ENCODE measurements around the gene HCN4. TPM values are rescaled to one million over a fixed set of nuclear protein-coding genes. Genes with fewer than 3 reads are reported as not detected.

HCN4 gene
- total RNA-seq, 3 donors from 2014 or later: 0.14 to 0.23 (median 0.19) TPM

DNA sequence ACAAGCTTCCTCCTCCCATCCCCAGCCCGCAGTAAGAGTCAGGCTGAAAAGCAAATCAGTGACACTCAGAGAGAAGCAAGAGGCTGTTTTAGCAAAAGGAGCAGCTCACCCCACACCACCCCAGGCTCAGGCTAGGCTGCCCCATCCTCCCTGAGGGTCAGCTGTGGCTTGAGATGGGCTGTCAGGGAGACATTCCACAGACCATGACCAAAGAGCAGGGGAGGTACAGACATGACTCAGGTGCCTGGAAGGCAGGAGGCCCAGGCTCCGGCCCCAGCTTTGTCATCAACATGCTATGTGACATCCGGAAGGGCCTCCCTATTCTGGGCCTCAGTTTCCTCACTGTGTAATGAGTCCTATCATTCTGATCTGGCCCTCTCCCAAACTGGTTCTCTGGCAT is 24.7 kb downstream of the HCN4 start:
- Histone ChIP-seq H3K9me3 (no peaks in the 10 kb centered on the region), H3K4me3 (no peak overlapping the region), H3K36me3 (ENCODE audit: low read depth) (no peaks in the 10 kb centered on the region), H3K4me1 (ENCODE audit: low read depth) (no peaks in the 10 kb centered on the region)
- DNase-seq: no peak
- TF ChIP-seq, protein P1, sequence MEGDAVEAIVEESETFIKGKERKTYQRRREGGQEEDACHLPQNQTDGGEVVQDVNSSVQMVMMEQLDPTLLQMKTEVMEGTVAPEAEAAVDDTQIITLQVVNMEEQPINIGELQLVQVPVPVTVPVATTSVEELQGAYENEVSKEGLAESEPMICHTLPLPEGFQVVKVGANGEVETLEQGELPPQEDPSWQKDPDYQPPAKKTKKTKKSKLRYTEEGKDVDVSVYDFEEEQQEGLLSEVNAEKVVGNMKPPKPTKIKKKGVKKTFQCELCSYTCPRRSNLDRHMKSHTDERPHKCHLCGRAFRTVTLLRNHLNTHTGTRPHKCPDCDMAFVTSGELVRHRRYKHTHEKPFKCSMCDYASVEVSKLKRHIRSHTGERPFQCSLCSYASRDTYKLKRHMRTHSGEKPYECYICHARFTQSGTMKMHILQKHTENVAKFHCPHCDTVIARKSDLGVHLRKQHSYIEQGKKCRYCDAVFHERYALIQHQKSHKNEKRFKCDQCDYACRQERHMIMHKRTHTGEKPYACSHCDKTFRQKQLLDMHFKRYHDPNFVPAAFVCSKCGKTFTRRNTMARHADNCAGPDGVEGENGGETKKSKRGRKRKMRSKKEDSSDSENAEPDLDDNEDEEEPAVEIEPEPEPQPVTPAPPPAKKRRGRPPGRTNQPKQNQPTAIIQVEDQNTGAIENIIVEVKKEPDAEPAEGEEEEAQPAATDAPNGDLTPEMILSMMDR (IDR thresholded peaks at IDR 0.05): no peak
- no peak for ATAC-seq
- intact Hi-C loops (cut with DNase I, micrococcal nuclease): no loop called here

DNA sequence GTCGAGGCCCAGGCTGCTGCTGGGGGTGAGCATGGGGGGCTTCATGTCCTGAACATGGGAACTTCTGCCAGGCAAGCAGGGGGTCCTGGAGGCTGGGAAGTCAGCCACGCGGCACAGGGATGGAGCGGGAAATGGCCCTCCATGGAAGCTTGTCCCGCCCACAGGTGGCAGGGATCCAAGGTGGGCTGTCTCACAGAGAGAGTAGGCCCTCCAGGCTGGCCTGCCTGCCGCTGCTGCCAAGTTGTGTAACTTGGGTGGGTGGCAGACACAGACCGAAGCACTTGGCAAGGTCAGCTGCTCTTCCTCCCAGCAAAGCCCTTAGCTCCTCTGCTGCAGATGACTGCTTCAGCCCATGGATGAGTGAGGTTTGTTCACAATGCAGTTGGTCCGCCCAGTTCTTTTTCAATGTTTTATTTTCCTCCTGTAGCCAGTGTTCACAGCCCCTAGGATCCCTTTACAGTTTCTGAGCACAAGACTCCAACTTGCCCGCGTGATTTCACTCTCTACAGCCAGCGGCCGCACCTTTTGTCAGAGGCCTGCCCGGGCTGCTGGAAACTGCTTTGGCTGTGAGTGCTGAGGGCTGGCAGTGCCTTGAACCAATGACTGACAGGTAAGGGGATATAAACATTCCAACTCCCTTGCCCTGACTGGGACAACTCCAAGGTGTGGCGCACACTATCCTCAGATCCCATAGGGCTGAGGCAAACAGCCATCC is 26.7 kb downstream of the HCN4 start:
- Histone ChIP-seq H3K4me1 (ENCODE audit: low read depth) (no peaks in the 10 kb centered on the region), H3K36me3 (ENCODE audit: low read depth) (no peaks in the 10 kb centered on the region), H3K4me3 (no peak overlapping the region), H3K9me3 (no peaks in the 10 kb centered on the region)
- DNase-seq (no peak), ATAC-seq (no peak)
- TF ChIP-seq, protein P1 (IDR thresholded peaks at IDR 0.05): no peak
- intact Hi-C loops (cut with DNase I, micrococcal nuclease): no loop called here

DNA sequence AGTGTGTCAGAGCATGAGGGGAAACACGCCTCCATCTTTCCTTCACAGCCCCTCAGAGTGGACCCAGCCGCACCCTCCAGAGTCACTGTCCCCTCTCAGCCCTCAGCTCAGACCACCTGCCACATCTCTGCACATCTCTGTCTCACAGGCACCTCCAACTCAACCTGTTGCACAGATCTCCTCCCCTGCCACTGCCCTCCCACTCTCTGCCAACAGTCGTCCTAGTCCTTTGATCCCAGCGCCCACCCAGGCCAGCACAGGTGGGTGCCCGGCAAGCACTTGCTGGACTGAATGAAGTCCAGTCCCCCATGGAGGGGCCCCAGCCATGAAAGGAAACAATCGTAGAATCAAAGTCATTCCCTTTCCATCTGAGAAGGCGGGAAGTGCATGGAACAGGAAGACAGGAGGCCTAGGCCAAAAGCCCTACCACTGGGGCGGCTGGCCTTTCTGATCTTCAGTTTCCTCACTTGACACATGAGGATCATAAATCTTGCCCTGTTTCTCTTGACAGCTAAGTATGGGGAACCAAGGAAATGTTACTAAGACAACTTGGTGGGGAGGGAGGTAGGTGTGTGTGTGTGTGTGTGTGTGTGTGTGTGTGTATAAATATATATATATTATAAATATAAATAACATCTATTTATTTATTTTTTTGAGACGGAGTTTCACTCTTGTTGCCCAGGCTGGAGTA is 28.1 kb downstream of the HCN4 start:
- Histone ChIP-seq H3K9me3 (no peaks in the 10 kb centered on the region), H3K4me3 (no peak overlapping the region), H3K4me1 (ENCODE audit: low read depth) (no peaks in the 10 kb centered on the region), H3K36me3 (ENCODE audit: low read depth) (no peaks in the 10 kb centered on the region)
- intact Hi-C loops (cut with DNase I, micrococcal nuclease): no loop called here
- ATAC-seq: no peak
- TF ChIP-seq, protein P1 (IDR thresholded peaks at IDR 0.05): no peak
- no peak for DNase-seq

DNA sequence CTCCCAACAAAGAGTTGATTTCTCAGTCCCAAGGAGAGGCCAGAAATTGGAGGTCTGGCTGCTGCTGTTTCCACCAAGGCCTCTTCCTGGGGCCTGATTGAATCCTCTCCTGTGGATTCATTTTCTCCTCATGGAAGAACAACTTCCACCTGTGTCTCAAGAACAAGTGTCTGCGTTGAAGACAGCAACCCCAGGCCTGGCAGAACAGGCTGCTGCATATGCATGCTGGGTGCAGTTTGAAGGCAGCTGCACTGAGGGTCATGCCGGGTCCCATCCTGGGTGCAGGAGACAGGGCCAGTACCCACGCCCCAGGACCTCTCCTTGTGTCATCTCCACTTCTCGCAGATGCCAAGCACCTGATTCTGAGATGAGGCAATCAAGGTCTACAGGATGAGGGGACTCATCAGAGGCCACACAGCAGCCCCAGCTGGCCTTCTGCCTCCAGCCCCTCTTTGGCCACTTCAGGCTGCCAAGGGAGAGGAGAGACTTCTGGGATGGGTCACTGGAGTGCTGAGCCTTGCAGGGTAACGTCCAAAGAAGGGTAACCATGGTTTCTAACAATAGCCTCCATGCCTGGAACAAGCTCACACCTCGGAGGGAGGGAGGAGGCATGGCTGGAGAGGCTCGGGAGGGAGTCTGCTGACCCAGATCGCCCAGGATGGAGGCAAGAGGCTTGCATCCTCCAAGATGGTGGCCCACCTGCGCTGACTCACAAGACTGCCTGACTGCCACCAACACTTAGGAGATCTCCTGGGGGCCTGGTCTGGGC is 30.0 kb downstream of the HCN4 start:
- TF ChIP-seq, protein P1 (IDR thresholded peaks at IDR 0.05): no peak
- ATAC-seq: no peak
- Histone ChIP-seq H3K9me3 (no peaks in the 10 kb centered on the region), H3K4me3 (no peak overlapping the region), H3K36me3 (ENCODE audit: low read depth) (no peaks in the 10 kb centered on the region), H3K4me1 (ENCODE audit: low read depth) (no peaks in the 10 kb centered on the region)
- intact Hi-C loops (cut with DNase I, micrococcal nuclease): no loop called here
- DNase-seq: no peak

DNA sequence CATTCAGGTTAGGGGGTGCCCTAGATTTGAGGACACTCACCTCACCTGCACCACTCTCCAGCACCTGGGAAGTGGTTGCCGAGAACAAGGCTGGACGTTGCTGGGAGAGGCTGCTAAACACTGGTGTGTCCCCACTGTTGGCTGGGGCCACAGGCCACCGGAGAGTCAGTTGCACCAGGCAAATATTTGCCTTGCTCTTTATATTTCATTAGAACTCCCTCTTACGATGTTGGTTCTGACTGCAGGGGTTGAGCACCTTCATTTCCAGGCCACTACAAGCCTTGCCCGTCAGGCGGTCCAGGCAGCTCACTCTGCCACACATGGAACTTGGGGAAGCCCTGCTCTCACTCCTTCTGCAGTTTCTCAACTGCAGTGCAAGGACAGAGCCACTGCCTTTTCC is 30.7 kb downstream of the HCN4 start:
- no peak overlapping the region for H3K4me3 ChIP-seq
- ATAC-seq: no peak
- intact Hi-C loops (cut with DNase I, micrococcal nuclease): no loop called here
- H3K9me3 ChIP-seq: no peaks in the 10 kb centered on the region
- DNase-seq: no peak
- H3K36me3 ChIP-seq (ENCODE audit: low read depth): no peaks in the 10 kb centered on the region
- H3K4me1 ChIP-seq (ENCODE audit: low read depth): no peaks in the 10 kb centered on the region
- TF ChIP-seq, protein P1 (IDR thresholded peaks at IDR 0.05): no peak

Measured in mucosa of descending colon (tissue), 3 donors.